Vagina (tissue), 2 donors: ENCODE data around the gene GP1BB.

ENCODE experiments used
- CTCF ChIP-seq, 3 experiments: fragments of 450-650 bp in 2 of 3; fragments of 200-600 bp in 1 of 3; sonication (generic) in 1 of 3; IDR thresholded peaks; one replicate each; pipeline ENCODE4 v1.5.1; 2017 to 2019; ENCODE audit warnings: antibody characterized with exemption in 3 of 3, mild to moderate bottlenecking in 2 of 3, moderate library complexity in 2 of 3
- POLR2A ChIP-seq, 2 donors: fragments of 450-650 bp; IDR thresholded peaks; one replicate each; pipeline ENCODE4 v1.6.1; 2017; ENCODE audit warnings: antibody characterized with exemption in 2 of 2, mild to moderate bottlenecking in 2 of 2, moderate library complexity in 2 of 2

GRCh38 chr22:19723983-19724827, 866 bp downstream of the GP1BB start:
- no peak for TF ChIP-seq POLR2A (IDR thresholded peaks at IDR 0.05)
- no peak for TF ChIP-seq CTCF (IDR thresholded peaks at IDR 0.05)
